ENCODE measurements around the gene DUOX2.
A peak's percentile ranks its signal among the peaks of the same experiment; 100 is the strongest.

The DUOX2 gene

DNA sequence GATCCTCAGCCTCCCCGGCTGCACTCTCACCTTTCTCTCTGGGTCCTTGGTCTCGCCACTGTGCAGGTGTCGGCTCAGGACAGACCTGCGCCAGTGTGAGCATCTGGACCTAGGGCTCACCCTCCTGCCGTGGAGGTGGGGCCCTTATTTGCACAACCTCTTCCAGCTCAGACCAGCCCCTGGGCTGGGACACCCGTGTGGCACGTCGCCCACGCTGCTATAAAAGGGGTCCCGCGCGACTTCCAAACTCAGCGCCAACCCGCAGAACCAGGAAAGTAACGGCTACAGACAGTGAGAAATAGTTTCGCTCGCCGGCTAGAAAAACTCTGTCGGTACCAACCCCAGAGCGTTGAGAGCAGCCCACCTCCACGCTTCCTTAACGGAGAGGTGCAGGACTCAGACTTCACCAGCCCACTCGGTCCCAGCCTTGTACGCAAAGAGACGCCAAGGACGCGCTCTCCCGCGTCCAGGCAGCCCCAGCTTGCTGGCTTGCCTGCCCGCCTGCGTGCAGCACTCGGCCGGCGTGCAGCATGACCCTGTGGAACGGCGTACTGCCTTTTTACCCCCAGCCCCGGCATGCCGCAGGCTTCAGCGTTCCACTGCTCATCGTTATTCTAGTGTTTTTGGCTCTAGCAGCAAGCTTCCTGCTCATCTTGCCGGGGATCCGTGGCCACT, at the start of gene DUOX2, which contains the start of gene DUOXA2:
Gene DUOX2, minus strand, starts transcription at position 97 of the 675 bp plus-strand sequence. CDS start 761 bp downstream, outside the sequence.
Gene DUOXA2, plus strand, starts transcription at position 251 of the 675 bp plus-strand sequence. Its CDS starts 280 bp downstream, at position 531.
- Histone ChIP-seq H3K4me1 (ENCODE audit: control insufficient read depth, insufficient read depth, low read length) (peaks cover 7% of the 10 kb centered on the region), H3K9ac (ENCODE audit: low read length) (no peak within 1 kb of the TSS), H3K9me3 (ENCODE audit: control insufficient read depth, low read length) (no peaks in the 10 kb centered on the region), H3K36me3 (ENCODE audit: control insufficient read depth, insufficient read depth, low read length, severe bottlenecking) (no peaks in the 10 kb centered on the region), H3K27me3 (replicated peaks; ENCODE audit: control insufficient read depth, insufficient read depth, low read length) (peaks cover 77% of the 10 kb centered on the region), H3K4me3 (ENCODE audit: low read length) (no peak within 1 kb of the TSS)
- DNase-seq (ENCODE audit: low read depth), result peak; percentile 31

DNA sequence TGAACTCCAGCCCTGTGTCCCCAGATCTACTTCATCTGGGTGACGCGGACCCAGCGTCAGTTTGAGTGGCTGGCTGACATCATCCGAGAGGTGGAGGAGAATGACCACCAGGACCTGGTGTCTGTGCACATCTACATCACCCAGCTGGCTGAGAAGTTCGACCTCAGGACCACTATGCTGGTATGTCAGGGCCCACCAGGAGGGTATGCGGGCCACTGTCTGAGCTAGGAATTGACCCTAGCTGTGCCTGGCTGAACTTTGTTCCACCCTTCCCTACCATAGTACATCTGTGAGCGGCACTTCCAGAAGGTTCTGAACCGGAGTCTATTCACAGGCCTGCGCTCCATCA, 49.5 kb upstream of the DUOX2 start:
- Histone ChIP-seq H3K36me3 (ENCODE audit: control insufficient read depth, insufficient read depth, low read length, severe bottlenecking) (no peaks in the 10 kb centered on the region), H3K4me3 (ENCODE audit: low read length) (no peak overlapping the region), H3K4me1 (ENCODE audit: control insufficient read depth, insufficient read depth, low read length) (peaks cover 8% of the 10 kb centered on the region), H3K9ac (ENCODE audit: low read length) (no peak overlapping the region), H3K9me3 (ENCODE audit: control insufficient read depth, low read length) (no peaks in the 10 kb centered on the region), H3K27me3 (replicated peaks; ENCODE audit: control insufficient read depth, insufficient read depth, low read length) (no peaks in the 10 kb centered on the region)
- DNase-seq (ENCODE audit: low read depth), result no peak

DNA sequence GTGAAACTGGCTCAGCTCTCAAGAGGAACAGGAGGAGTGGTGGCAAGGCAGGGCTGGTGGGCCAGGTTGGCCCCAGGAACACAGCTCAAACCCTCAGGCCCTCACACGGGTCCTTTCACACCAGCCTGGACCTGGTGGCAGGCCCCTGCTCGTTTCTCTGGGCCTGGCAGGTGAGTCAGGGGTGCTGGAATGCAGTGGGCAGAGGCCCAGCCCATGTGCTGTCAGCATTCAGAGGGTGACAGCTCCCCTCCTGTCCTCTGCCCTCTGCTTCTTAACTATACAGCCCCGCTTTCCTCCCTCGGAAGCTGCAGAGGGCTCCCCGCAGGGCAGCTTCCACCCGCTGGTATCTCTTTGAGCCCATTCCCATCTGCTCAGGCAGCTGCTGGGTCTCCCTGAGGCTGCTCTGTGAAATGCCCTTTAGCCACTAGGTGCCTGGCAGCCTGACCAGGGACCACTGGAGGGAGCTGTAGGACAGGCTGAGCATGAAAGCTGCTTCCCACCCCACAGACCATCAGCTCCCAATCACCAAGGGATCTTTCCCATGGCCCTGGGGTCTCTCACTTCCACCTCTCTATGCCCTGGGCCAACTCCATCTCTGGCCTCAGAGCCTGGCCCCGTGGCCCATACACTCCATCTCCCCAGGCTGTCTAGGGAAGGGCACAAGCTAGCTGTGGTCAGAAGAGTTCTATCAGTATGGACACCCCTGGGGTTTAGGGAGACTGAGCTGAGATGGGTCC, 49.0 kb upstream of the DUOX2 start:
- Histone ChIP-seq H3K4me1 (ENCODE audit: control insufficient read depth, insufficient read depth, low read length) (peaks cover 9% of the 10 kb centered on the region), H3K4me3 (ENCODE audit: low read length) (no peak overlapping the region), H3K9me3 (ENCODE audit: control insufficient read depth, low read length) (no peaks in the 10 kb centered on the region), H3K36me3 (ENCODE audit: control insufficient read depth, insufficient read depth, low read length, severe bottlenecking) (no peaks in the 10 kb centered on the region), H3K27me3 (replicated peaks; ENCODE audit: control insufficient read depth, insufficient read depth, low read length) (no peaks in the 10 kb centered on the region), H3K9ac (ENCODE audit: low read length) (peak overlapping the region; percentile 31)
- peak; percentile 88 for DNase-seq (ENCODE audit: low read depth)

DNA sequence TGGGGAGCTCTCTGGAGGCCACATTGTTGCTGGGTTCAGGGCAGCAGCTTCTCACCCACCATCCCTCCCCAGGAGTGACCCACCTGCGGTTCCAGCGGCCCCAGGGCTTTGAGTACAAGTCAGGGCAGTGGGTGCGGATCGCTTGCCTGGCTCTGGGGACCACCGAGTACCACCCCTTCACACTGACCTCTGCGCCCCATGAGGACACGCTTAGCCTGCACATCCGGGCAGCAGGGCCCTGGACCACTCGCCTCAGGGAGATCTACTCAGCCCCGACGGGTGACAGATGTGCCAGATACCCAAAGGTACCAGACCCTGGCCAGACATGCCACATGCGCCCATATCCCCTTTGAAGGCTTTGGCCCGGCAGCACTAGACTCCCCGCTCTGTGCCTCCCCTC, 47.7 kb upstream of the DUOX2 start:
- Histone ChIP-seq H3K27me3 (replicated peaks; ENCODE audit: control insufficient read depth, insufficient read depth, low read length) (no peaks in the 10 kb centered on the region), H3K9ac (ENCODE audit: low read length) (no peak overlapping the region), H3K4me3 (ENCODE audit: low read length) (no peak overlapping the region), H3K9me3 (ENCODE audit: control insufficient read depth, low read length) (no peaks in the 10 kb centered on the region), H3K36me3 (ENCODE audit: control insufficient read depth, insufficient read depth, low read length, severe bottlenecking) (no peaks in the 10 kb centered on the region), H3K4me1 (ENCODE audit: control insufficient read depth, insufficient read depth, low read length) (peaks cover 22% of the 10 kb centered on the region)
- no peak for DNase-seq (ENCODE audit: low read depth)

DNA sequence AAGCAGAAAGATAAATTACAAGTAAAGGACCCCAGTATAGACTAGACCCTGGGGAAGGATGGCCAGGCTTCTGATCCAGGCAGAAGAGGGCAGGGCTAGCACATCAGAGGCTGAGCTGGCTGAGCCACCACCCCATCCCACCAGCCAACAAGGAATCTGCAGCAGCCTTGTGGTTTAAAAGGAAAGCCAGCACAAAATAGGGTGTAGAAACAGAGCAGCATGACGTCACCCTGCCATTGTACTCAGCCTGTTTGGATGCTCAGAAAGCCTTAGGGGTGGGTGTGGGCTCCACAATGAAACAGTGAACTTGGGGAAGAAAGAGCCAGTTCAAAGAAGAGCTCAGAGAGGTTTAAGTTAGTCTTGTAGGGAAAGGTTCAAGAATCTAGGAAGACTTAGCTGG, 44.0 kb upstream of the DUOX2 start:
- no peak overlapping the region for H3K4me3 ChIP-seq (ENCODE audit: low read length)
- no peaks in the 10 kb centered on the region for H3K9me3 ChIP-seq (ENCODE audit: control insufficient read depth, low read length)
- H3K4me1 ChIP-seq (ENCODE audit: control insufficient read depth, insufficient read depth, low read length), result peaks cover 15% of the 10 kb centered on the region
- peak; percentile 75 for DNase-seq (ENCODE audit: low read depth)
- no peaks in the 10 kb centered on the region for H3K27me3 ChIP-seq (replicated peaks; ENCODE audit: control insufficient read depth, insufficient read depth, low read length)
- H3K36me3 ChIP-seq (ENCODE audit: control insufficient read depth, insufficient read depth, low read length, severe bottlenecking), result no peaks in the 10 kb centered on the region
- no peak overlapping the region for H3K9ac ChIP-seq (ENCODE audit: low read length)

DNA sequence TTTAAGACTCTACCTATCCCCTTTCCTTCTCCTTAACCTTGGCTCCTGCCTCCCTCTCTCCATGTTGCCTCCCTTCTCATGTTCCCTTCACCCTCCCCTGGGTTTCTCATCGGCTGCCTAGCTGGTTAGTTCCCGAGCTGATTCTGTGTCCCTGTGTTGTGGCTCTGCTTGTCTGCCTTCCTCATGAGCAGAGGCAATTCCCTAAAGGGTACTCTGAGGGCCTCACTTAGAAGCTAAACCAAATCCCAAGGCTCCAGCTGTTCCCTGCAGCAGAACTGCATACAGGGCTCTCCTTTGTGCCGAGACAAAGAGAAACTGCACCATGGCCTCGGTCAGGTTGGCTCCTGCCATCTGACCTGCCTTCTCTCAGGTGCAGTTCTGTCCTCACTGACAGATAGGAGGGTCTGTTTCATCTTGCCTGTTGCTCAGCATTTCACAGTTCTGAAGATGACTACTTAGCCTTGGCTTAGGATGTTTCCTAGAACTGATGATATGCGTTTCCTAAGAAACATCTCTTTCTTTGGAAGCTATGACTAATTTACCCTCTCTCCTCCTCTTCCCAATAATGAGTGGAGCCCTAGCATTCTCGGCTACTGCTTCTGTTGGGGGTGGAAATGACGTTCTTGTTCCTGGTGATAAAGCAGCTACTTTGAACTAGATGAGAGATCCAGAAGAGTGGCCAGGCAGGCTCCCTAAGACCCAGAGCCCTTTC, 42.9 kb upstream of the DUOX2 start:
- H3K9ac ChIP-seq (ENCODE audit: low read length), result no peak overlapping the region
- H3K36me3 ChIP-seq (ENCODE audit: control insufficient read depth, insufficient read depth, low read length, severe bottlenecking), result no peaks in the 10 kb centered on the region
- H3K27me3 ChIP-seq (replicated peaks; ENCODE audit: control insufficient read depth, insufficient read depth, low read length), result no peaks in the 10 kb centered on the region
- peaks cover 15% of the 10 kb centered on the region for H3K4me1 ChIP-seq (ENCODE audit: control insufficient read depth, insufficient read depth, low read length)
- H3K4me3 ChIP-seq (ENCODE audit: low read length), result no peak overlapping the region
- no peak for DNase-seq (ENCODE audit: low read depth)
- no peaks in the 10 kb centered on the region for H3K9me3 ChIP-seq (ENCODE audit: control insufficient read depth, low read length)

DNA sequence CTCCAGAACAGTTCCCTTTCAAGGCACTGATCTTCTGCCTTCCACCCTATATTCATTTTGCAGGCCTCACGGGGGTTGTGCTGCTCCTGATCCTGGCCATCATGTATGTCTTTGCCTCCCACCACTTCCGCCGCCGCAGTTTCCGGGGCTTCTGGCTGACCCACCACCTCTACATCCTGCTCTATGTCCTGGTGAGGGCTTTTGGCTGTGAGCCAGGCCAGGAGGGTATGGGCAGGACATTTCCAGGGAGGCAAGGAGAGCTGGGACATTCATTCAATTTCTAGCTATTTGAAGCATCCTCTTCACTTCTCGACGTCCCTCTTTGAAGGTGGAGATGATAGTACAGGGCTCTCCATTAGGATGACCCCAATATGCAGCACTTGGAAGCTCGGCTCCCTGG, 41.8 kb upstream of the DUOX2 start:
- no peaks in the 10 kb centered on the region for H3K9me3 ChIP-seq (ENCODE audit: control insufficient read depth, low read length)
- no peak for DNase-seq (ENCODE audit: low read depth)
- no peaks in the 10 kb centered on the region for H3K36me3 ChIP-seq (ENCODE audit: control insufficient read depth, insufficient read depth, low read length, severe bottlenecking)
- peaks cover 15% of the 10 kb centered on the region for H3K4me1 ChIP-seq (ENCODE audit: control insufficient read depth, insufficient read depth, low read length)
- no peak overlapping the region for H3K9ac ChIP-seq (ENCODE audit: low read length)
- H3K27me3 ChIP-seq (replicated peaks; ENCODE audit: control insufficient read depth, insufficient read depth, low read length), result no peaks in the 10 kb centered on the region
- H3K4me3 ChIP-seq (ENCODE audit: low read length), result no peak overlapping the region

DNA sequence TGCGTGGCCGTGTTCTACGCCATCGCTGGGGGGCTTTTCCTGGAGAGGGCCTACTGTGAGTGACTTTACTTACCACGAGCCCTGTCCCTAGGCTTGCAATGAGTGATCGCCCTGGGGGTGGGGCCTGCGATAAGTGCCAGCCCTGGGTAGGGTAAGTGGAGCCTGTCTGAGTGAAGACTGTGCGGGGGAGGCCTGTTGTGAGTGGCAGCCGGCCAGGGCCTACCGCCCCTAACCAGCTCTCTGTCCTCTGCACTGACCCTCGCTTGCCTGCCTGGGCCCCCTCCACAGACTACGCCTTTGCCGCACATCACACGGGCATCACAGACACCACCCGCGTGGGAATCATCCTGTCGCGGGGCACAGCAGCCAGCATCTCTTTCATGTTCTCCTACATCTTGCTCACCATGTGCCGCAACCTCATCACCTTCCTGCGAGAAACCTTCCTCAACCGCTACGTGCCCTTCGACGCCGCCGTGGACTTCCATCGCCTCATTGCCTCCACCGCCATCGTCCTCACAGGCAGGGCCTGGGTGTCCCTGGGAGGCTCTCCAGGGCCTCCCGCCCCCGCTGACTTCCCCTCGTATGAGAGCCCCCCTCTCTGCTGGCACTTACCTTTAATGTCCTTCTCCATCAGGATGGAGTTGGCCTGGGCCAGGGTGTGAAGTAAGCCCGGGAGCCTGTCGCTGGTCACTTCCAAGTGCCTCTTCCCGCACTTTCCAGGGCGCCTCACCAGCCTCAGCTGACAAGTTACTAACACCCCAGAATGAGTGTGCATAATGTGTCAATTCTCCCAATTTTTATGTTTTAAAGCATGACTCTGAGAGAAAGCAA, 38.2 kb upstream of the DUOX2 start:
- H3K4me1 ChIP-seq (ENCODE audit: control insufficient read depth, insufficient read depth, low read length), result peaks cover 12% of the 10 kb centered on the region
- no peak for DNase-seq (ENCODE audit: low read depth)
- H3K27me3 ChIP-seq (replicated peaks; ENCODE audit: control insufficient read depth, insufficient read depth, low read length), result no peaks in the 10 kb centered on the region
- no peak overlapping the region for H3K9ac ChIP-seq (ENCODE audit: low read length)
- no peaks in the 10 kb centered on the region for H3K9me3 ChIP-seq (ENCODE audit: control insufficient read depth, low read length)
- H3K36me3 ChIP-seq (ENCODE audit: control insufficient read depth, insufficient read depth, low read length, severe bottlenecking), result no peaks in the 10 kb centered on the region
- no peak overlapping the region for H3K4me3 ChIP-seq (ENCODE audit: low read length)

DNA sequence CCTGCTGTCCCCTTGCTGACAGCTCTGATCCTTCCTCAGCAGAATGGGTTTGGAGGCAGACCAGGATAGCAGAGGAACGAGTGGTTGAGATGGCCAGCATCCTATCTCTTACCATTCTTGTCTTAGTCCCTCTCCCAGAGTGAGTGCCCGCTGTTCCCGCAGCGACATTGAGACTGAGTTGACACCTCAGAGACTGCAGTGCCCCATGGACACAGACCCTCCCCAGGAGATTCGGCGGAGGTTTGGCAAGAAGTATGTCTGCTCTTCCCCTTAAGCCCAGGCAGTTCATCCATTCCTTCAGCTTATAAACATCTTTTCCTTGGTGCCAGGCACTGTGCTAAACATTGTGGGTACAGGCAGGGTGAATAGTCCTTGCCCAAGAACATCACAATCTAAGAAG, 37.0 kb upstream of the DUOX2 start:
- Histone ChIP-seq H3K9me3 (ENCODE audit: control insufficient read depth, low read length) (no peaks in the 10 kb centered on the region), H3K36me3 (ENCODE audit: control insufficient read depth, insufficient read depth, low read length, severe bottlenecking) (no peaks in the 10 kb centered on the region), H3K4me1 (ENCODE audit: control insufficient read depth, insufficient read depth, low read length) (peaks cover 12% of the 10 kb centered on the region), H3K9ac (ENCODE audit: low read length) (no peak overlapping the region), H3K27me3 (replicated peaks; ENCODE audit: control insufficient read depth, insufficient read depth, low read length) (no peaks in the 10 kb centered on the region), H3K4me3 (ENCODE audit: low read length) (no peak overlapping the region)
- no peak for DNase-seq (ENCODE audit: low read depth)

DNA sequence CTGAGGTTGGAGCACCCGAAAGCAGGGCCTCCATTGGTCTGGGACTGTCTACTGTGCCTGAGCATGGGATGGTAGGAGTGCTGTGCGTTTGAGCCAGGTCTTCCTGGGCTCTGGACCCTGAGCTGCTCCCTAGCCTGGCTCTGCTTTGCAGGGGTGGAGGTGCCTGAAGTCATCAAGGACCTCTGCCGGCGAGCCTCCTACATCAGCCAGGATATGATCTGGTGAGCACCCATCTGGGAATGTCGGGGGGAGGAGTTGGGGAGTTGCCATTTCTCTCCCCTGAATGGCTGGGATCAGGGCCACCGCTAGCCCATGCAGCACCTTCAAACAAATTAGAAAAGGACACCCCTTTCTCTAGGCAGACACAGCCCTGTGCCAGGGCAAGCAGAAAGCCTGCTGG, 36.5 kb upstream of the DUOX2 start:
- H3K4me3 ChIP-seq (ENCODE audit: low read length), result no peak overlapping the region
- H3K4me1 ChIP-seq (ENCODE audit: control insufficient read depth, insufficient read depth, low read length), result peaks cover 15% of the 10 kb centered on the region
- no peaks in the 10 kb centered on the region for H3K27me3 ChIP-seq (replicated peaks; ENCODE audit: control insufficient read depth, insufficient read depth, low read length)
- H3K9ac ChIP-seq (ENCODE audit: low read length), result no peak overlapping the region
- H3K9me3 ChIP-seq (ENCODE audit: control insufficient read depth, low read length), result no peaks in the 10 kb centered on the region
- no peak for DNase-seq (ENCODE audit: low read depth)
- H3K36me3 ChIP-seq (ENCODE audit: control insufficient read depth, insufficient read depth, low read length, severe bottlenecking), result no peaks in the 10 kb centered on the region

DNA sequence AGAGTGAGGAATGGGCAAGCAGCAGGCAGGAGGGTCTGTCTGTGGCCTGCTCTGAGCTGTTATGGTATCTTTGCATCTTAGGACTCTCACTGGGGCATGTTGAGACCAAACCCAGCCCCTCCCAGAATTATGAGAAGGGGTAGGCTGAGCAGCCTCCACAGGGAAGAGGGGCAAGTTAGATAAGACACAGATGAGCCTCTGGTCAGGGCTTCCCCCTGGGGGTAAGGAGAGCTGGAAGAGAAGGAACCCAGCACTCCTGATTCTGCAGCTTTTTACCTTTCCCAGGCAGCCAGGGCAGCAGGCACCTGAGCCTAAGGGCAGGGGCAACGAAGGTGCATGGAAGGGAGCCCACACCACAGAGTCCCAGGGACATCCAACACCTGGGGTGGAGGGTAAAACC, 35.1 kb upstream of the DUOX2 start:
- Histone ChIP-seq H3K36me3 (ENCODE audit: control insufficient read depth, insufficient read depth, low read length, severe bottlenecking) (no peaks in the 10 kb centered on the region), H3K9ac (ENCODE audit: low read length) (no peak overlapping the region), H3K4me1 (ENCODE audit: control insufficient read depth, insufficient read depth, low read length) (peaks cover 15% of the 10 kb centered on the region), H3K9me3 (ENCODE audit: control insufficient read depth, low read length) (no peaks in the 10 kb centered on the region), H3K27me3 (replicated peaks; ENCODE audit: control insufficient read depth, insufficient read depth, low read length) (no peaks in the 10 kb centered on the region), H3K4me3 (ENCODE audit: low read length) (no peak overlapping the region)
- DNase-seq (ENCODE audit: low read depth), result no peak

Data from adipocyte (in vitro differentiated cells).